GM12892 (cell line): ENCODE data around the gene SLFN13.
"Not testable (repeated sequence)": the region's sequence is repeated elsewhere in the genome, so short reads cannot be mapped to it uniquely, and the experiment has no call there.

Experiments
- DNase-seq: peaks from one replicate; pipeline ENCODE4 v3.0.0; 2011; ENCODE audit not compliant: insufficient read length
- FAIRE-seq: peaks from 2 replicates; lab custom pipeline; 2011; peaks lifted over from hg19 to GRCh38; lab: Jason Lieb, UNC
- POLR2A ChIP-seq: IDR thresholded peaks from 2 replicates; pipeline ENCODE4 v1.6.1; 2011; ENCODE audit warnings: low read depth, low read length, control low read depth
- POLR2AphosphoS5 ChIP-seq: IDR thresholded peaks from 2 replicates; pipeline ENCODE4 v1.6.1; 2011; ENCODE audit warnings: low read depth, low read length, control low read depth
- TAF1 ChIP-seq: IDR thresholded peaks from 2 replicates; pipeline ENCODE4 v1.6.1; 2011; ENCODE audit warnings: low read depth, mild to moderate bottlenecking, control low read depth, low read length, borderline replicate concordance

SLFN13 gene

DNA sequence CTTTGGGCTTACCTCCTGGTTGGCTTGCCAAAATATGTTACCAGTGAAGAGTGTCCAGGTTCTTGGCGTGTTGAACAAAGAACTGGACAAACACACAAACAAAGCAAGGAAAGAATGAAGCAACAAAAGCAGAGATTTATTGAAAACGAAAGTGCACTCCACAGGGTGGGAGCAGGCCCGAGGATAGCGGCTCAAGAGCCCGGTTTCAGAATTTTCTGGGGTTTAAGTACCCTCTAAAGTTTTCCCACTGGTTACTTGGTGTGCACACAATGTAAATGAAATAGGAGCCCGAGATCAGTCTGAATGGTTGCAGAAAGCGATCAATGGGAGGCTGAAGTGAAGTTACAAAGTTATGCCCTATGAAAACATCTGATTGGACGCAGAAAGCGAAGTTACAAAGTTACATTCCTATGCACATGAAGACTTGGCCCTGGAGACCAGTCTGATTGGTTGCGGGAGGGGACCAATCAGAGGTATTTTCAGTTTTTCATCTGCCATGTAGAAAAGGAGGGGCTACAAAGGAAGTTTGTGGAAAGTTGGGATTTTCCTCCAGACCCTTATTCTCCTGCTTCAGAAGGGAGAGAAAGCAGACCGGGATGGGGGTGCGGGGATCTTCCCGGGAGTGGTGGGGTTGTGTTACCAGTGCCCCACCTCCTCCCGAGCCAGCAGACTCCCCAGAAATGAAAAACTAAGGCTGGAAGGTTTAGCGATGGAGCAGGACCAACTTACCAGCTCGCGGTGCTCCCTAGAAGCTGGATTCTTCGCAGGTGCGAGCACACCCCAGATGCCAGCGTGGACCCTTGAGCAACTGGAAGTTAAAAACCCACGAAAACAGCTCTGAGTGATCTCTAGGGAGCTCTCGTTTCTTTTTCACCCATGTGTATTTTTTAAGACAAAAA, 16.1 kb downstream of the SLFN13 start, which contains the start of gene SLFN12:
TSS of gene SLFN12 (minus strand) at position 325 of the 899 bp plus-strand sequence. CDS start 9,472 bp downstream, outside the sequence.
- TF ChIP-seq POLR2A (peak; percentile 59; the same call in 1 of the 2 replicates), POLR2AphosphoS5 (no peak), TAF1 (no peak)
- FAIRE-seq: peak; percentile 93
- peak; percentile 23 for DNase-seq

- TF ChIP-seq TAF1: no peak
- TF ChIP-seq POLR2AphosphoS5: no peak
- FAIRE-seq: no peak
- DNase-seq: no peak
These were observed 18.9 kb downstream of the SLFN13 start for GRCh38 chr17:35429702-35430101.

- FAIRE-seq (peak; percentile 30), DNase-seq (no peak)
- no peak for TF ChIP-seq TAF1
- TF ChIP-seq POLR2A: no peak
- no peak for TF ChIP-seq POLR2AphosphoS5
These were observed 20.3 kb downstream of the SLFN13 start for GRCh38 chr17:35428229-35428628.

DNA sequence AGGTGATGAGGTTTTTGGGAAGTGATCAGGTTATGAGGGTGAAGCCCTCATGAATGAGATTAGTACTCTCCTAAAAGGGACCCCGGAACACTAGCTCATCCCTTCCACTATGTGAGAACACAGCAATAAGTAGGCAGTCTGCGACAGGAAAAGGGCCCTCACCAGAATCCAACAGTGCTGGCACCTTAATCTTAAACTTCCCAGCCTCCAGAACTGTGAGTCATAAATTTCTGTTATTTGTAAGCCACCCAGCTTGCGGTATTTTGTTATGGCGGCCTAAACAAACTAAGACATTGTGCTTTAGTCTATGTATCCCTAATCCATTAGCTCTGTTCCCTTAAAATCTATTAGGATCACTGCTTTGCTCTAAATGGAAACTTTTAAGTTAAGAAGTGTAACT, 24.8 kb downstream of the SLFN13 start:
- DNase-seq (no peak), FAIRE-seq (no peak)
- TF ChIP-seq POLR2A (no peak), POLR2AphosphoS5 (no peak), TAF1 (no peak)

DNA sequence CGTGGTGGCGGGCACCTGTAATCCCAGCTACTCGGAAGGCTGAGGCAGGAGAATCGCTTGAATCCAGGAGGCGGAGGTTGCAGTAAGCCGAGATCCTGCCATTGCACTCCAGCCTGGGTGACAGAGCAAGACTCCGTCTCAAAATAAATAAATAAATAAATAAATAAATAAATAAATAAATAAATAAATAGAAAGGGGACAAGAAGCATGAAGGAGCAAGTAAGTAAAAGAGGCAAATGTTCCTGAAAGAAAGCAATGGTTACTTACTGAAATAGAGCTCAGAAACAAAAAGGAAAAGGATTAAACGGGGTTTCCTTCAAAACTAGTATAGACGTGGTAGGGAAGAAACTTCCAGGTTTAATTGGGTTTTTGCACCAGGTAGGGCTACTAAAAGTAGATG, 27.5 kb downstream of the SLFN13 start:
- DNase-seq, FAIRE-seq: not testable (repeated sequence)

DNA sequence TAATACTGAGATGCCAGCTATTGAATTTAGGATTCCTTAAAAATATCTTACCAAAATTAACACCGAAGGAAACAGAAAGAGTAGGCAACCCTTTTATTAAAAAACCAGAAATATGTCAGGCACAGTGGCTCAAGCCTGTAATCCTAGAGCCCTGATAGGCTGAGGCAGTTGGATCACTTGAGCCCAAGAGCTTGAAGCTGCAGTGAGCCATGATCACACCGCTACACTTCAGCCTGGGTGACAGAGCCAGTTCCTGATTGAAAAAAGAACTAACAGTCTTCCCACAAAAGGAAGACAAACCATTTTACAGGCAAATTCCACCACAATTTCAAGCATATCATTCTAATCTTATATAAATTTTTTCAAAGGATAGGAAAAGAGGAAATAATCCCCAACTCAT, 31.9 kb downstream of the SLFN13 start:
- FAIRE-seq (no peak), DNase-seq (no peak)
- TF ChIP-seq TAF1 (no peak), POLR2A (no peak), POLR2AphosphoS5 (no peak)

DNA sequence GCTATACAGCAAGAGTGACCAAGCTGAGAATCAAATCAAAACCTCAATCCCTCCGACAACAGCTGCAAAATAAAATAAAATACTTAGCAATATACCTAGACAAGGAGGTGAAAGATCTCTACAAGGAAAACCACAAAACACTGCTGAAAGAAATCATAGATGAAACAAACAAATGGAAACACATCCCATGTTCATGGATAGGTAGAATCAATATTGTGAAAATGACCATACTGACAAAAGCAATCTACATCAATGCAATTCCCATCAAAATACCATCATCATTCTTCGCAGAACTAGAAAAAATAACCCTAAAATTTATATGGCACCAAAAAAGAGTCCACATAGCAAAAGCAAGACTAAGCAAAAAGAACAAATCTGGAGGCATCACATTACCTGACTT, 33.9 kb downstream of the SLFN13 start:
- not testable (repeated sequence) for DNase-seq, FAIRE-seq

DNA sequence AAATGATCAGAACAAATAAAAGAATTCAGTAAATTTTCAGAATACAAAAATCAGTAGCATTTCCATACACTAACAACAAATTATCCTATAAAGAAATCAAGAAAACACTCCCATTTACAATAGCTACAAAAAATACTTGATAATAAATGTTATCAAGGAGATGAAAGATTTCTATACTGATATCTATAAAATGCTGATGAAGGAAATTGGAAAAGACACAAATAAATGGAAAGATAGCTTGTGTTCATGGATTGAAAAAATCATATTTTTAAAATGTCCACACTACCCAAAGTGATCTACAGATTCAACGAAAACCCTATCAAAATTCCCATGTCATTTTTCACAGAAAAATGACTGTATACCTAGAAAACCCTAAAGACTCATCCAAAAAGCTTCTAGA, 34.3 kb downstream of the SLFN13 start:
- FAIRE-seq: no peak
- DNase-seq: no peak
- no peak for TF ChIP-seq POLR2A
- no peak for TF ChIP-seq POLR2AphosphoS5
- no peak for TF ChIP-seq TAF1

GRCh38 chr17:35407531-35407930, 41.0 kb downstream of the SLFN13 start:
- DNase-seq (no peak), FAIRE-seq (no peak)
- TF ChIP-seq POLR2A (no peak), POLR2AphosphoS5 (no peak), TAF1 (no peak)

GRCh38 chr17:35406568-35406967, 42.0 kb downstream of the SLFN13 start:
- no peak for FAIRE-seq
- TF ChIP-seq POLR2AphosphoS5: no peak
- no peak for TF ChIP-seq TAF1
- no peak for TF ChIP-seq POLR2A
- no peak for DNase-seq

DNA sequence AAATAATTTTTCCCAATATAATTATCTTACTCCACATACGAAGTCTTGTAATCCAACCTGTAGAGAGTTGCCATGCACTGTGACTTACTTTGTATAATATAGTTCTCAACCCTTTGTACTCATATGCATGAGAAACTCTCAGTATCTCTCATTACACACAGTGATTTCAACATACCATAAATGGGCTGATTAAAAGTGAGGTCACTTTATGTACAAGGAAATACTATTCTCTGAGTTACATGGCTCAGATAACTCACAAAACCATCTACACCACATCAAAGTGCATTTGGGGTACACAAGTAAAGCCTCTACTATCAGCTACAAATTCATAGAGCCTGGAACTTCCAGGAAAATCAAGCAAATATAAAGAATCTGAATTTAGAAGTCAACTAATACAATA, 44.2 kb downstream of the SLFN13 start:
- TF ChIP-seq TAF1: no peak
- TF ChIP-seq POLR2AphosphoS5: no peak
- TF ChIP-seq POLR2A: no peak
- DNase-seq (no peak), FAIRE-seq (no peak)

DNA sequence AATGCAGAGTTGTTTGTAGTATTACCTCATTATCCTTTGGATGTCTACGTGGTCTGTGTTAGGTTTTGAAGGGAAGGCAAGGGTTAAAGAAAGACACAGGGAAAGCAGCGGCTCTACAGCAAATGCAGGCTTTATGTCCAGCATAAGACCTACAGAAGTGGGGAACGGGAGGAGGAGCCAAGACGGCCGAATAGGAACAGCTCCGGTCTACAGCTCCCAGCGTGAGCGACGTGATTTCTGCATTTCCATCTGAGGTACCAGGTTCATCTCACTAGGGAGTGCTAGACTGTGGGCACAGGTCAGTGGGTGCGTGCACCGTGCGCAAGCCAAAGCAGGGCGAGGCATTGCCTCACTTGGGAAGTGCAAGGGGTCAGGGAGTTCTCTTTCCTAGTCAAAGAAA, 54.8 kb downstream of the SLFN13 start:
- not testable (repeated sequence) for FAIRE-seq, DNase-seq

- no peak for DNase-seq
- FAIRE-seq: no peak
These were observed 57.9 kb downstream of the SLFN13 start for GRCh38 chr17:35390663-35391062.

DNA sequence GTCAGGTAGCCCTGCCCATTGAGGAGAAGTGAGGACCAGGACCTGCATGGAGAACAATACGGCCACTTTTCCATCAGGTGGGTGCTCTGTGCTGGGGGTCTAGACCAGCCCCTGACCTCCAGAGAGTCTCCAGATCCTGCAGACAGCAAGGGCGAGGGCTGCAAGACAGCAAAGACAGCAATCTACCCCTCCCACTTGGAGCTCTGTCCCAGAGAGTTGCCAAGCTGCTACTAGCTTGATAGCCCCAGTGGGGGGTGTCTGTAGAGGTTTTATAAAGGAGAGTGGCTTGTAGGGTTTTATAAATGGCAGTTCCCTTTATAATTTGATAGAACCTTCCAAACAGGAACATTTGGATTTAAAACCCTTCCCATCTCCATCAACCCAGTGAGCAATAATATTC, 58.4 kb downstream of the SLFN13 start:
- TF ChIP-seq POLR2AphosphoS5 (no peak), TAF1 (no peak), POLR2A (no peak)
- FAIRE-seq: no peak
- no peak for DNase-seq

More at GRCh38 chr17:35390663-35391062, 57.9 kb downstream of the SLFN13 start:
- TF ChIP-seq TAF1: no peak
- no peak for TF ChIP-seq POLR2A
- no peak for TF ChIP-seq POLR2AphosphoS5
